BLaER1 treated with 17β-estradiol and CSF1 and Interleukin-3, amounts not matched to agents 10 nM and 100 nM (cell line): ENCODE measurements around the gene EMP2.

Source experiments
- H3K27ac ChIP-seq, 11 experiments: shearing (Covaris generic); formaldehyde crosslinking; 2 replicates each; pipeline ENCODE4 v1.8.1; 2022
- H3K27me3 ChIP-seq, 11 experiments: shearing (Covaris generic); formaldehyde crosslinking; 2 replicates each; pipeline ENCODE4 v1.8.1; 2022
- H3K36me3 ChIP-seq, 11 experiments: shearing (Covaris generic); formaldehyde crosslinking; 2 replicates each; pipeline ENCODE4 v1.8.1; 2022
- H3K4me1 ChIP-seq, 10 experiments: shearing (Covaris generic); formaldehyde crosslinking; 2 replicates each; pipeline ENCODE4 v1.8.1; 2022
- H3K4me2 ChIP-seq, 11 experiments: shearing (Covaris generic); formaldehyde crosslinking; 2 replicates each; pipeline ENCODE4 v1.8.1; 2022
- H3K4me3 ChIP-seq, 10 experiments: shearing (Covaris generic); formaldehyde crosslinking; 2 replicates each; pipeline ENCODE4 v1.8.1; 2022
- H3K9ac ChIP-seq, 11 experiments: shearing (Covaris generic); formaldehyde crosslinking; 2 replicates each; pipeline ENCODE4 v1.8.1; 2022
- H3K9me3 ChIP-seq, 11 experiments: shearing (Covaris generic); formaldehyde crosslinking; replicated peaks in 1 of 11; 2 replicates each; pipeline ENCODE4 v1.8.1; 2022
- H4K20me1 ChIP-seq, 11 experiments: shearing (Covaris generic); formaldehyde crosslinking; 2 replicates each; pipeline ENCODE4 v1.8.1; 2022
- Cebpa-rat ChIP-seq, 11 experiments: shearing (Covaris generic); IDR thresholded peaks; 2 replicates each; pipeline ENCODE4 v1.8.1; 2022

The EMP2 gene

GRCh38 chr16:10612649-10613179 is 32.3 kb upstream of the EMP2 start:
- Histone ChIP-seq H3K9ac (peak overlapping the region in 3 of 11 experiments; percentile 22 to 46 (median 31); a peak in 2 of 22 replicates), H4K20me1 (no peaks in the 10 kb centered on the region), H3K27me3 (no peaks in the 10 kb centered on the region), H3K27ac (peak overlapping the region in 9 of 11 experiments; percentile 20 to 72 (median 57); a peak in 17 of 22 replicates), H3K4me3 (no peak overlapping the region), H3K9me3 (no peaks in the 10 kb centered on the region), H3K36me3 (no peaks in the 10 kb centered on the region), H3K4me2 (peak overlapping the region in 9 of 11 experiments; percentile 45 to 77 (median 56); a peak in 18 of 22 replicates), H3K4me1 (peaks cover 20 to 83% (median 60%) of the 10 kb centered on the region in 10 experiments)
- TF ChIP-seq Cebpa-rat (IDR thresholded peaks at IDR 0.05), result no peak

- Histone ChIP-seq H3K4me3 (no peak overlapping the region), H3K4me2 (peak overlapping the region in 10 of 11 experiments; percentile 15 to 77 (median 56); a peak in 20 of 22 replicates), H3K4me1 (peaks cover 14 to 75% (median 54%) of the 10 kb centered on the region in 10 experiments), H3K27me3 (no peaks in the 10 kb centered on the region), H4K20me1 (no peaks in the 10 kb centered on the region), H3K9me3 (no peaks in the 10 kb centered on the region), H3K9ac (peak overlapping the region in 2 of 11 experiments; percentile 26 to 46; a peak in 2 of 22 replicates), H3K36me3 (no peaks in the 10 kb centered on the region), H3K27ac (peak overlapping the region in 8 of 11 experiments; percentile 38 to 72 (median 57); a peak in 16 of 22 replicates)
- TF ChIP-seq Cebpa-rat (IDR thresholded peaks at IDR 0.05), result no peak
These were observed 31.5 kb upstream of the EMP2 start for GRCh38 chr16:10611825-10612342.

GRCh38 chr16:10610499-10611184 is 30.2 kb upstream of the EMP2 start:
- Histone ChIP-seq H3K36me3 (no peaks in the 10 kb centered on the region), H3K4me2 (peak overlapping the region in 7 of 11 experiments; percentile 15 to 63 (median 55); a peak in 14 of 22 replicates), H3K27me3 (no peaks in the 10 kb centered on the region), H3K4me3 (no peak overlapping the region), H3K9ac (no peak overlapping the region), H4K20me1 (no peaks in the 10 kb centered on the region), H3K9me3 (no peaks in the 10 kb centered on the region), H3K27ac (peak overlapping the region in 2 of 11 experiments; percentile 4 to 6; a peak in 2 of 22 replicates), H3K4me1 (peaks cover 13 to 68% (median 50%) of the 10 kb centered on the region in 10 experiments)
- TF ChIP-seq Cebpa-rat (IDR thresholded peaks at IDR 0.05), result no peak

GRCh38 chr16:10609402-10609774 is 29.0 kb upstream of the EMP2 start:
- H3K9ac ChIP-seq, result 0 out of 22 replicates have a peak overlapping the region, but pooled peaks of 1 of the 11 experiments have one; percentile 8
- no peak overlapping the region for H3K27ac ChIP-seq
- no peaks in the 10 kb centered on the region for H3K36me3 ChIP-seq
- TF ChIP-seq Cebpa-rat (IDR thresholded peaks at IDR 0.05), result no peak
- no peaks in the 10 kb centered on the region for H4K20me1 ChIP-seq
- no peaks in the 10 kb centered on the region for H3K9me3 ChIP-seq
- H3K4me3 ChIP-seq, result no peak overlapping the region
- H3K4me1 ChIP-seq, result peaks cover 13 to 58% (median 44%) of the 10 kb centered on the region in 10 experiments
- peak overlapping the region in 4 of 11 experiments; percentile 10 to 21 (median 14); a peak in 5 of 22 replicates for H3K4me2 ChIP-seq
- H3K27me3 ChIP-seq, result no peaks in the 10 kb centered on the region

GRCh38 chr16:10608687-10609401 is 28.4 kb upstream of the EMP2 start:
- peak overlapping the region in 4 of 11 experiments; percentile 10 to 21 (median 14); a peak in 5 of 22 replicates for H3K4me2 ChIP-seq
- H3K4me1 ChIP-seq, result peaks cover 10 to 53% (median 39%) of the 10 kb centered on the region in 10 experiments
- 0 out of 22 replicates have a peak overlapping the region, but pooled peaks of 1 of the 11 experiments have one; percentile 8 for H3K9ac ChIP-seq
- H3K27ac ChIP-seq, result no peak overlapping the region
- H3K9me3 ChIP-seq, result no peaks in the 10 kb centered on the region
- no peak for TF ChIP-seq Cebpa-rat (IDR thresholded peaks at IDR 0.05)
- no peaks in the 10 kb centered on the region for H3K36me3 ChIP-seq
- no peak overlapping the region for H3K4me3 ChIP-seq
- H3K27me3 ChIP-seq, result no peaks in the 10 kb centered on the region
- no peaks in the 10 kb centered on the region for H4K20me1 ChIP-seq

GRCh38 chr16:10607157-10607556 is 26.8 kb upstream of the EMP2 start:
- H3K4me2 ChIP-seq, result no peak overlapping the region
- H3K9ac ChIP-seq, result no peak overlapping the region
- no peak overlapping the region for H3K27ac ChIP-seq
- no peaks in the 10 kb centered on the region for H3K36me3 ChIP-seq
- TF ChIP-seq Cebpa-rat (IDR thresholded peaks at IDR 0.05), result no peak
- no peaks in the 10 kb centered on the region for H4K20me1 ChIP-seq
- H3K4me1 ChIP-seq, result peaks cover 4 to 36% (median 22%) of the 10 kb centered on the region in 10 experiments; a peak in 19 of 20 replicates
- no peak overlapping the region for H3K4me3 ChIP-seq
- no peaks in the 10 kb centered on the region for H3K9me3 ChIP-seq
- no peaks in the 10 kb centered on the region for H3K27me3 ChIP-seq

- no peaks in the 10 kb centered on the region for H3K9me3 ChIP-seq
- no peaks in the 10 kb centered on the region for H4K20me1 ChIP-seq
- peaks cover 0 to 30% (median 17%) of the 10 kb centered on the region in 10 experiments; a peak in 16 of 20 replicates for H3K4me1 ChIP-seq
- TF ChIP-seq Cebpa-rat (IDR thresholded peaks at IDR 0.05), result no peak
- H3K27me3 ChIP-seq, result no peaks in the 10 kb centered on the region
- H3K36me3 ChIP-seq, result no peaks in the 10 kb centered on the region
- H3K4me2 ChIP-seq, result no peak overlapping the region
- H3K9ac ChIP-seq, result no peak overlapping the region
- no peak overlapping the region for H3K27ac ChIP-seq
- no peak overlapping the region for H3K4me3 ChIP-seq
These were observed 26.2 kb upstream of the EMP2 start for GRCh38 chr16:10606607-10607006.

- Histone ChIP-seq H3K4me1 (peaks cover 0 to 22% (median 9%) of the 10 kb centered on the region in 10 experiments; a peak in 15 of 20 replicates), H3K36me3 (no peaks in the 10 kb centered on the region), H3K9ac (no peak overlapping the region), H3K4me3 (no peak overlapping the region), H3K9me3 (no peaks in the 10 kb centered on the region), H3K27me3 (no peaks in the 10 kb centered on the region), H3K27ac (no peak overlapping the region), H4K20me1 (no peaks in the 10 kb centered on the region), H3K4me2 (no peak overlapping the region)
- no peak for TF ChIP-seq Cebpa-rat (IDR thresholded peaks at IDR 0.05)
These were observed 25.2 kb upstream of the EMP2 start for GRCh38 chr16:10605636-10606035.
